ENCODE measurements around the gene KSR2. TPM values are rescaled to one million over a fixed set of nuclear protein-coding genes. Genes with fewer than 3 reads are reported as not detected.
"Not testable (repeated sequence)": the region's sequence is repeated elsewhere in the genome, so short reads cannot be mapped to it uniquely, and the experiment has no call there.

Gene KSR2
- total RNA-seq, 1 donor from 2014 or later = 0.47 TPM

- no peak for DNase-seq
- Mint-ChIP-seq H3K36me3 (ENCODE audit: unreplicated experiment) (no peaks in the 10 kb centered on the region), H3K27ac (ENCODE audit: unreplicated experiment) (no peak overlapping the region), H3K9me3 (ENCODE audit: unreplicated experiment) (no peaks in the 10 kb centered on the region), H3K4me1 (ENCODE audit: low read depth, unreplicated experiment) (no peaks in the 10 kb centered on the region), H3K4me3 (ENCODE audit: unreplicated experiment) (no peak overlapping the region), H3K27me3 (ENCODE audit: unreplicated experiment) (no peaks in the 10 kb centered on the region)
- TF ChIP-seq CTCF (IDR thresholded peaks at IDR 0.05; ENCODE audit: partially characterized antibody, unreplicated experiment) = no peak
These were observed 226.1 kb downstream of the KSR2 start for GRCh38 chr12:117742721-117743120.

GRCh38 chr12:117738233-117738632, 230.6 kb downstream of the KSR2 start:
- DNase-seq = no peak
- no peak overlapping the region for H3K27ac Mint-ChIP-seq (ENCODE audit: unreplicated experiment)
- no peaks in the 10 kb centered on the region for H3K4me1 Mint-ChIP-seq (ENCODE audit: low read depth, unreplicated experiment)
- no peaks in the 10 kb centered on the region for H3K36me3 Mint-ChIP-seq (ENCODE audit: unreplicated experiment)
- no peak overlapping the region for H3K4me3 Mint-ChIP-seq (ENCODE audit: unreplicated experiment)
- TF ChIP-seq CTCF (IDR thresholded peaks at IDR 0.05; ENCODE audit: partially characterized antibody, unreplicated experiment) = no peak
- H3K27me3 Mint-ChIP-seq (ENCODE audit: unreplicated experiment) = peaks cover 2% of the 10 kb centered on the region
- H3K9me3 Mint-ChIP-seq (ENCODE audit: unreplicated experiment) = no peaks in the 10 kb centered on the region

GRCh38 chr12:117733549-117733805, 235.3 kb downstream of the KSR2 start:
- Mint-ChIP-seq H3K9me3 (ENCODE audit: unreplicated experiment) (no peaks in the 10 kb centered on the region), H3K27me3 (ENCODE audit: unreplicated experiment) (peaks cover 2% of the 10 kb centered on the region), H3K36me3 (ENCODE audit: unreplicated experiment) (no peaks in the 10 kb centered on the region), H3K27ac (ENCODE audit: unreplicated experiment) (no peak overlapping the region), H3K4me1 (ENCODE audit: low read depth, unreplicated experiment) (no peaks in the 10 kb centered on the region), H3K4me3 (ENCODE audit: unreplicated experiment) (no peak overlapping the region)
- no peak for TF ChIP-seq CTCF (IDR thresholded peaks at IDR 0.05; ENCODE audit: partially characterized antibody, unreplicated experiment)
- no peak for DNase-seq

- no peak overlapping the region for H3K4me3 Mint-ChIP-seq (ENCODE audit: unreplicated experiment)
- H3K4me1 Mint-ChIP-seq (ENCODE audit: low read depth, unreplicated experiment) = no peaks in the 10 kb centered on the region
- H3K36me3 Mint-ChIP-seq (ENCODE audit: unreplicated experiment) = no peaks in the 10 kb centered on the region
- no peaks in the 10 kb centered on the region for H3K9me3 Mint-ChIP-seq (ENCODE audit: unreplicated experiment)
- no peak for DNase-seq
- no peak for TF ChIP-seq CTCF (IDR thresholded peaks at IDR 0.05; ENCODE audit: partially characterized antibody, unreplicated experiment)
- H3K27me3 Mint-ChIP-seq (ENCODE audit: unreplicated experiment) = peaks cover 2% of the 10 kb centered on the region
- H3K27ac Mint-ChIP-seq (ENCODE audit: unreplicated experiment) = no peak overlapping the region
These were observed 235.8 kb downstream of the KSR2 start for GRCh38 chr12:117732761-117733548.

- H3K27ac Mint-ChIP-seq (ENCODE audit: unreplicated experiment); H3K27me3 Mint-ChIP-seq (ENCODE audit: unreplicated experiment); H3K4me3 Mint-ChIP-seq (ENCODE audit: unreplicated experiment); H3K4me1 Mint-ChIP-seq (ENCODE audit: low read depth, unreplicated experiment); H3K36me3 Mint-ChIP-seq (ENCODE audit: unreplicated experiment); H3K9me3 Mint-ChIP-seq (ENCODE audit: unreplicated experiment); DNase-seq: not testable (repeated sequence)
These were observed 237.7 kb downstream of the KSR2 start for GRCh38 chr12:117731131-117731530.
